Colonic mucosa (tissue), 4 donors: ENCODE measurements around the gene WDR4. TPM values are rescaled to one million over a fixed set of nuclear protein-coding genes. Genes with fewer than 3 reads are reported as not detected.
"Not testable (repeated sequence)": the region's sequence is repeated elsewhere in the genome, so short reads cannot be mapped to it uniquely, and the experiment has no call there.

Source experiments
- DNase-seq: peaks from one replicate; pipeline ENCODE4 v3.0.0-alpha.2; 2020
- H3K27ac ChIP-seq: fragments of 200-600 bp; one replicate; pipeline ENCODE4 v1.8.0; 2021
- H3K27me3 ChIP-seq: fragments of 200-600 bp; one replicate; pipeline ENCODE4 v1.8.0; 2021
- H3K36me3 ChIP-seq: fragments of 200-600 bp; one replicate; pipeline ENCODE4 v1.8.0; 2021
- H3K4me1 ChIP-seq: fragments of 200-600 bp; one replicate; pipeline ENCODE4 v1.8.0; 2021; ENCODE audit warnings: mild to moderate bottlenecking
- H3K4me3 ChIP-seq: fragments of 200-600 bp; one replicate; pipeline ENCODE4 v1.8.0; 2021
- H3K9ac ChIP-seq, 2 donors: one replicate each; pipeline ENCODE4 v1.7.0; 2013; ENCODE audit warnings: control low read depth in 2 of 2, low read depth in 2 of 2, low read length in 2 of 2
- H3K9me3 ChIP-seq: fragments of 200-600 bp; one replicate; pipeline ENCODE4 v1.8.0; 2021
- intact Hi-C: fragments of 100-400 bp; cut with DNase I; formaldehyde crosslinking; loops from one replicate; pipeline ENCODE4 v1.14.1; 2022
- total RNA-seq, 2 donors: library from RNA; stranded (reverse); fragmentation: NEBNext Ultra II Directional in 1 of 2; extraction: Animal tissue kit (Norgen Biotek cat#: 25700) in 1 of 2; gene quantifications; one replicate each; pipeline ENCODE4 v1.2.1, GENCODE V29; 2021
- TF ChIP-seq, protein P1 (sequence below): fragments of 200-600 bp; IDR thresholded peaks from one replicate; pipeline ENCODE4 v1.8.0; 2022; ENCODE audit warnings: antibody characterized with exemption, mild to moderate bottlenecking
- donor health status: healthy.
- donor health status: DM: no; HTN: no; CAD: no.
- donor health status: DM: no; HTN: no; CAD: no.

WDR4 gene
- total RNA-seq, 2 donors from 2014 or later = 8.1 to 43.7 TPM

DNA sequence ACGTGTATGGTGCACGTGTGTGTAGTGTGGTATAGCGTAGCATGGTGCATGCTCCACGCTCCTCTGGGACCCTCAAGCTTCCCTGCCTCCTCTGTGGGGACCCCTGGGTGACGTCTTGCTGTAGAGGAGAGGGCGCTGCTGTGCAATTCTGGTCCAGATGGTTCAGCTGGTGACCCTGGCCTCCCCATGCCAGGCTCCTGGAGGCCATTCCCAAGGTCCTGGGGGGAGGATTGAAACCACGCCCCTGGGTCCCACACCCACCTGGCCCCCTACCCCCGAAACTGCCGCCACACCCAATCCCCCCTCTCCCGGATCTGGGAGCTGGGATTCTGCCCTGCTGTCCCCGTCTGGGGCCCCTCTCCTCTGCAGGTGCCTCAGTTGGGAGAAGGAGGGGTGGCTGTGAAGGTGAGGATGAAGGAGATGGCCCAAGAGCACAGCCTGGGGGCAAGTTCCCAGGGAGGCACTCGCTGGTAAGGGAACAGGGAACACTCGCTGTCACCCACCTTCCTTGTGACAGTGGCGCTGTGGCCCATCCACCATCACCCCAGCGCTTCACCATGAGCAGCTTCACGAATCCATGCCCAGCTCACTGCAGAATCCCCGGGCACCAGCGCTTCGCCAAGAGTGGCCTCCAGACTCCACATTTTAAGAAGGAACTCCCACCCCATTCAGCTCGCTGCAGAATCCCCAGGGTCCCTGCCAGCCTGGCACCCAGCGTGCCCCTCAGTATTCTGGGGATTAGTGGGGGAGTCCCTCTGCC, 38.0 kb downstream of the WDR4 start:
- Histone ChIP-seq H3K36me3 (no peaks in the 10 kb centered on the region), H3K4me3 (no peak overlapping the region), H3K9ac (no peak overlapping the region), H3K27me3 (no peaks in the 10 kb centered on the region), H3K27ac (no peak overlapping the region), H3K9me3 (no peaks in the 10 kb centered on the region), H3K4me1 (no peaks in the 10 kb centered on the region)
- TF ChIP-seq, protein P1, sequence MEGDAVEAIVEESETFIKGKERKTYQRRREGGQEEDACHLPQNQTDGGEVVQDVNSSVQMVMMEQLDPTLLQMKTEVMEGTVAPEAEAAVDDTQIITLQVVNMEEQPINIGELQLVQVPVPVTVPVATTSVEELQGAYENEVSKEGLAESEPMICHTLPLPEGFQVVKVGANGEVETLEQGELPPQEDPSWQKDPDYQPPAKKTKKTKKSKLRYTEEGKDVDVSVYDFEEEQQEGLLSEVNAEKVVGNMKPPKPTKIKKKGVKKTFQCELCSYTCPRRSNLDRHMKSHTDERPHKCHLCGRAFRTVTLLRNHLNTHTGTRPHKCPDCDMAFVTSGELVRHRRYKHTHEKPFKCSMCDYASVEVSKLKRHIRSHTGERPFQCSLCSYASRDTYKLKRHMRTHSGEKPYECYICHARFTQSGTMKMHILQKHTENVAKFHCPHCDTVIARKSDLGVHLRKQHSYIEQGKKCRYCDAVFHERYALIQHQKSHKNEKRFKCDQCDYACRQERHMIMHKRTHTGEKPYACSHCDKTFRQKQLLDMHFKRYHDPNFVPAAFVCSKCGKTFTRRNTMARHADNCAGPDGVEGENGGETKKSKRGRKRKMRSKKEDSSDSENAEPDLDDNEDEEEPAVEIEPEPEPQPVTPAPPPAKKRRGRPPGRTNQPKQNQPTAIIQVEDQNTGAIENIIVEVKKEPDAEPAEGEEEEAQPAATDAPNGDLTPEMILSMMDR = no peak
- intact Hi-C loops = no loop called here
- DNase-seq = no peak

DNA sequence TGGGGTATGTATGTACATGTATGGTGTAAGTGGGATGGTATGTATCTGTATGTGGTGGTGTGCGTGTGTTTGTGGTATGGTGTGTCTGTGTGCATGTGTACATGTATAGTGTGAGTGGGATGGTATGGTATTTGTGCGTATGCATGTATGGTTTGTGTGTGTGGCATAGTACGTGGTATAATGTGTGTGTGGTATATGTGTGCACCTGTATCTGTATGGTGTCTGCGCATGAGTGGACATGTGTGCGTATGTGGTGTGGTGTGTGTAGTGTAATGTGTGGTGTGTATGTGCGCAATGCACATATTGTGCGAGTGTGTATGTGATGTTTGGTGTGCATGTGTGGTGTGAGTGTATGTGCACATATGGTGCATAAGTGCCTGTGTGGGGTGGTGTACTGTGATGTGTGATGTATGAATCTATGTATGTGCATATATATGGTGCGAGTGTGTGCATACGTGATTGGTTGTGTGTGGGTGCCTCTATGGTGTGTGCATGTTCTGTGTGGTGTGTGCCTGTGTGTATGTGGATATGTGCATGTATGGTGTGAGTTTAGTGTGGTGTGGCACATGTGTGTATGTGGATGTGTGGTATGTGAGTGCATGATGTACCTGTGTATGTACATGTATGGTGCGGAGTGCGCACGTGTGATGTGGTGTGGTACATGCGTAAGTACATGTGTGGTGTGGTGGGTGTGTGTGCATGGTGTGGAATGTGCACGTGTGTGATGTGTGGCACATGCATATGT, 38.8 kb downstream of the WDR4 start:
- intact Hi-C loops = no loop called here
- Histone ChIP-seq H3K4me3 (no peak overlapping the region), H3K4me1 (no peaks in the 10 kb centered on the region), H3K27me3 (no peaks in the 10 kb centered on the region), H3K9me3 (no peaks in the 10 kb centered on the region), H3K36me3 (no peaks in the 10 kb centered on the region), H3K9ac (no peak overlapping the region), H3K27ac (no peak overlapping the region)
- no peak for DNase-seq
- TF ChIP-seq, protein P1 = no peak

DNA sequence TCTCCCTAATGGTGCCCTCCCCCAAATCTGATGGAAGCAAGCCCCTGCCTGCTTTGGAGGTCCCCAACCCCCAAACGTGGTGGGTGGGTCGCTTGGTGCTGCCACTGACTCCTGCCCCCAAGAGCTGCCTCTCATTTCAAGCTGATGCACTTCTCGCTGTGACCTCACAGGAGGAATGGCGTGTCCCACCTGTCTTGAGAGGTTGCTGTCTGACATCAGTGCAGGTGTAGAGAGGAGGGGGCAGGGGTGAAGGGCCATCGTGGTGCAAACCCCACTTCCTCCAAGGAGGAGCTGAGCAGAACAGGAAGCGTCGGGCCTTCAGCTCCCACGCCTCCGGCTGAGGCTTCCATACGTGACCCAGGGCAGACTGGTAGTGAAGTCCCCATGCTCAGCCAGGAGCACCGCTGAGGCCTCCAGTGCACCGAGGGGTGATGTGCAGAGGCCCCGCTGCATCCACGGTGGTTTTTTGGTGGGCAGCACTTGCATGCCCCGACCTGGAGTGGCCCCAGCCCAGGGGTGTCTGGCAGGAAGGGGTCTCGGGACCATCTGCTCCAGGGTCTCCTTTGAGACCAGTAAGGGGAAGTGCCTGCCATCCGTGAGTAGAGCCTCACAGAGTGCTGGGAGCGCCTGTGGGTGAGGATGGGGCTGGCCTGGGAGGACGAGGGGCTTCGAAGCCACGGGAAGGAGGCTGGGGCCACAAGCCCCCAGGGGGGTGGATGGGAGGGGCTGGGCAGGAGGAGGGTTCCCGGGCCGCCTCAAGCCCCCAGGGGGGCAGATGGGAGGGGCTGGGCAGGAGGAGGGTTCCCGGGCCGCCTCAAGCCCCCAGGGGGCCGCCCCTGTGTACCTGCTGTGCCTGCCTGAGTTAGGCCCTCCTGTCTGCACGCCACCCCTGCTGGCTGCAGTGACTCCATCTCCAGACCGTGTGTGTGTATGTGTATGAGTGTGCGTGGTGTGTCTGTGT, 39.8 kb downstream of the WDR4 start:
- no peak overlapping the region for H3K27ac ChIP-seq
- DNase-seq = no peak
- H3K4me1 ChIP-seq = no peaks in the 10 kb centered on the region
- intact Hi-C loops = no loop called here
- H3K4me3 ChIP-seq = no peak overlapping the region
- H3K36me3 ChIP-seq = no peaks in the 10 kb centered on the region
- H3K27me3 ChIP-seq = no peaks in the 10 kb centered on the region
- no peaks in the 10 kb centered on the region for H3K9me3 ChIP-seq
- TF ChIP-seq, protein P1 = no peak
- no peak overlapping the region for H3K9ac ChIP-seq

DNA sequence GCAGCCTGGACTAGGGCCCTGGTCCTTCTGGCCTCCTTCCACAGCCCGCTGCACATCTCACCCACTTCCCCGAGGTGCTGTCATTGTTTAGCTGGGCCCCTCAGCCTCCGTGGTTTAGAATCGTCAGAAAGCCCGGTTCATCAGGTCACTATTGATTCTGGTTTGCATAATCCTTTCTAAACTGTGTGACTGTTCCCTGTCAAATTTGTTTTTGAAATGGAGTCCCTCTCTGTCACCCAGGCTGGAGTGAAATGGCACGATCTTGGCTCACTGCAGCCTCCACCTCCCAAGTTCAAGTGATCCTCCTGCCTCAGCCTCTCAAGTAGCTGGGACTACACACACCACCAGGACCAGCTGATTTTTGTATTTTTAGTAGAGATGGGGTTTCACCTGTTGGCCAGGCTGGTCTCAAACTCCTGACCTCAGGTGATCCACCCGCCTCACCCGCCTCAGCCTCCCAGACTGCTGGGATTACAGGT, 41.1 kb downstream of the WDR4 start:
- intact Hi-C loops, H3K27ac ChIP-seq, H3K36me3 ChIP-seq, H3K9me3 ChIP-seq, H3K9ac ChIP-seq, H3K4me3 ChIP-seq, H3K4me1 ChIP-seq, H3K27me3 ChIP-seq: not testable (repeated sequence)
- peak; percentile 16 for DNase-seq

DNA sequence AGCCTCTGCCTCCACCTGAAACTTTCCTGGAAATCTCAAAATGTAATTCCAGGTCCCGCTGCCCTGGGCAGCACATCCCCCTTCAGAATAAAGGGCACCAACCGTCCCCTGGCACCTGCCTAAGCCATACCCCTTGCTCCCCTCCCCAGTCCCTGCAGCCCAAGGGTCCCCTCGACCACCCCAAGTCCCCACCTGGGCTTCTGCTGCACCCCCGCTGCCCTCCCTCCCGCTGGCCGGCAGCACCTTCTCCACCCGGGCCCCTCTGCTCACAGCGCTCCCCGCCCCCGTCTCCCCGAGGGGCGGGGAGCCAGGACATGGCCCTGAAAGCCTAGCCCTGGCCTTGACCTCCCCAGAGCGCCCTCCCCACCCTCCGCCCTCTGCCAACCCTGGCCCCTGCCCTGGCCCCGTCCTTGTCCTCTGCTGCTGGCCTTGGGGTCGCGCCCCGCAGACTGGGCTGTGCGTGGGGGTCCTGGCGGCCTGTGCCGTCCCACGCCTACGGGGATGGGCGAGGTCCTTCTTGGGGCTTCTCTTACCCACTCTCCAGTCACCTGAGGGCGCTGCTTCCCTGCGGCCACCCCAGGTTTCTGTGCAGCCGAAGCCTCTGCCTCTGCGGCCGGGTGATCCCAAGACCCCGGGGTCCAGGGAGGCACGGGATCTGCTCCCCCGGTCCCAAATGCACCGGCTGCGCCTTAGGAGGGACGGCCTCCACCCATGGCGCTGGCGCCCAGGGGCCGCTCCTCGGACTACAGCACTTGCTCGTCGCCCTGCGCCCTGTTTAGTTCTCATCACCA, 41.7 kb downstream of the WDR4 start:
- no peaks in the 10 kb centered on the region for H3K4me1 ChIP-seq
- no peaks in the 10 kb centered on the region for H3K9me3 ChIP-seq
- TF ChIP-seq, protein P1 = no peak
- no peak overlapping the region for H3K4me3 ChIP-seq
- H3K27me3 ChIP-seq = no peaks in the 10 kb centered on the region
- H3K9ac ChIP-seq = no peak overlapping the region
- no peaks in the 10 kb centered on the region for H3K36me3 ChIP-seq
- intact Hi-C loops = no loop called here
- DNase-seq = peak; percentile 15
- no peak overlapping the region for H3K27ac ChIP-seq
